ENCODE data around the gene SMIM29.

GRCh38 chr6:34226066-34226465 lies 22.7 kb downstream of the SMIM29 start:
- no peak for TF ChIP-seq CTCF (IDR thresholded peaks at IDR 0.05; ENCODE audit: insufficient read depth, low read length)
- TF ChIP-seq REST (IDR thresholded peaks at IDR 0.05; ENCODE audit: insufficient replicate concordance, low read depth): no peak
- no peak for TF ChIP-seq POLR2AphosphoS5 (IDR thresholded peaks at IDR 0.05; ENCODE audit: low read depth)

All from HL-60 (cell line).